HEK293 (cell line): ENCODE data around the gene SEMA3A.

Source experiments
- CTCF ChIA-PET: fragments of 350-600 bp; formaldehyde crosslinking; extraction: SDS; loops from one replicate; lab custom pipeline; 2021; ENCODE audit warnings: antibody characterized with exemption; lab: Yijun Ruan, JAX
- POLR2A ChIA-PET: fragments of 300-600 bp; formaldehyde crosslinking; extraction: SDS; loops from one replicate; lab custom pipeline; 2020; ENCODE audit warnings: antibody characterized with exemption, inconsistent platforms; lab: Yijun Ruan, JAX
- H3K27ac ChIP-seq: fragments of 200-500 bp; sonication (Bioruptor generic); 2 replicates; pipeline ENCODE4 v1.5.1; 2014; ENCODE audit warnings: low read depth, low read length, control low read depth, inconsistent platforms; ENCODE audit errors: extremely low read depth
- H3K36me3 ChIP-seq, 2 experiments: fragments of 200-500 bp in 1 of 2; sonication (Bioruptor generic) in 1 of 2; 1 replicate in 1 of 2; 2 replicates in 1 of 2; pipeline ENCODE4 v1.5.1; 2014 to 2017; ENCODE audit warnings: inconsistent platforms in 2 of 2, low read length in 2 of 2; ENCODE audit not compliant: control insufficient read depth in 2 of 2, insufficient read depth in 1 of 2
- H3K4me1 ChIP-seq: fragments of 200-500 bp; sonication (Bioruptor generic); 2 replicates; pipeline ENCODE4 v1.5.1; 2014; ENCODE audit warnings: mild to moderate bottlenecking, low read length, inconsistent platforms; ENCODE audit not compliant: control insufficient read depth, insufficient read depth
- H3K4me3 ChIP-seq: 2 replicates; pipeline ENCODE4 v1.5.1; 2011; ENCODE audit warnings: low read depth, mild to moderate bottlenecking, control low read depth, low read length, moderate library complexity
- H3K9me3 ChIP-seq: fragments of 200-500 bp; sonication (Bioruptor generic); 2 replicates; pipeline ENCODE4 v1.5.1; 2014; ENCODE audit warnings: low read depth, low read length, inconsistent platforms; ENCODE audit not compliant: control insufficient read depth, insufficient read depth
- BCL6B ChIP-seq: fragments of 450-650 bp; formaldehyde crosslinking; IDR thresholded peaks from 2 replicates; pipeline ENCODE4 v1.5.1; 2017; ENCODE audit warnings: missing biosample characterization, missing genetic modification characterization
- EGR2 ChIP-seq: fragments of 450-650 bp; formaldehyde crosslinking; IDR thresholded peaks from 2 replicates; pipeline ENCODE4 v1.5.1; 2016; ENCODE audit warnings: low read depth, missing biosample characterization, missing genetic modification characterization
- ELK4 ChIP-seq: IDR thresholded peaks from 2 replicates; pipeline ENCODE4 v1.6.1; 2011; ENCODE audit warnings: mild to moderate bottlenecking, low read depth, low read length, borderline replicate concordance
- HOXC10 ChIP-seq: sonication (generic); formaldehyde crosslinking; IDR thresholded peaks from 2 replicates; pipeline ENCODE4 v1.8.1; 2023; ENCODE audit warnings: mild to moderate bottlenecking, missing genetic modification reagents
- PRDM10 ChIP-seq: fragments of 450-650 bp; formaldehyde crosslinking; IDR thresholded peaks from 2 replicates; pipeline ENCODE4 v1.5.1; 2016; ENCODE audit warnings: missing biosample characterization, missing genetic modification characterization
- SETDB1 ChIP-seq: IDR thresholded peaks from one replicate; pipeline ENCODE4 v1.6.1; 2017; ENCODE audit warnings: mild to moderate bottlenecking, low read length, moderate library complexity, mixed read lengths; ENCODE audit not compliant: insufficient read length
- TCF7L2 ChIP-seq: IDR thresholded peaks from 2 replicates; pipeline ENCODE4 v1.6.1; 2011; ENCODE audit warnings: low read depth, mild to moderate bottlenecking, inconsistent platforms, low read length, moderate library complexity, borderline replicate concordance
- TRIM28 ChIP-seq: IDR thresholded peaks from 2 replicates; pipeline ENCODE4 v1.6.1; 2011; ENCODE audit warnings: low read length, control low read depth, borderline replicate concordance
- ZBTB1 ChIP-seq: fragments of 450-650 bp; formaldehyde crosslinking; IDR thresholded peaks from 2 replicates; pipeline ENCODE4 v1.5.1; 2016; ENCODE audit warnings: missing biosample characterization, missing genetic modification characterization
- ZBTB6 ChIP-seq: fragments of 450-650 bp; formaldehyde crosslinking; IDR thresholded peaks from 2 replicates; pipeline ENCODE4 v1.5.1; 2017; ENCODE audit warnings: missing biosample characterization, missing genetic modification characterization
- ZBTB7A ChIP-seq: fragments of 450-650 bp; formaldehyde crosslinking; IDR thresholded peaks from 2 replicates; pipeline ENCODE4 v1.5.1; 2016; ENCODE audit warnings: low read depth, missing biosample characterization, missing genetic modification characterization
- ZNF157 ChIP-seq: fragments of 450-650 bp; formaldehyde crosslinking; IDR thresholded peaks from 2 replicates; pipeline ENCODE4 v1.5.1; 2016; ENCODE audit warnings: missing biosample characterization, missing genetic modification characterization
- ZNF16 ChIP-seq: fragments of 450-650 bp; formaldehyde crosslinking; IDR thresholded peaks from 2 replicates; pipeline ENCODE4 v1.5.1; 2016; ENCODE audit warnings: low read depth, missing biosample characterization, missing genetic modification characterization
- ZNF2 ChIP-seq: fragments of 450-650 bp; formaldehyde crosslinking; IDR thresholded peaks from 2 replicates; pipeline ENCODE4 v1.5.1; 2016; ENCODE audit warnings: missing biosample characterization, missing genetic modification characterization
- ZNF302 ChIP-seq: fragments of 450-650 bp; formaldehyde crosslinking; IDR thresholded peaks from 2 replicates; pipeline ENCODE4 v1.5.1; 2016; ENCODE audit warnings: missing biosample characterization, missing genetic modification characterization, low read depth
- ZNF37A ChIP-seq: fragments of 450-650 bp; IDR thresholded peaks from 2 replicates; pipeline ENCODE4 v1.5.1; 2018; ENCODE audit warnings: missing biosample characterization, missing genetic modification characterization
- ZNF433 ChIP-seq: fragments of 450-650 bp; formaldehyde crosslinking; IDR thresholded peaks from 2 replicates; pipeline ENCODE4 v1.5.1; 2016; ENCODE audit warnings: missing biosample characterization, missing genetic modification characterization, low read depth
- ZNF530 ChIP-seq: fragments of 450-650 bp; formaldehyde crosslinking; IDR thresholded peaks from 2 replicates; pipeline ENCODE4 v1.5.1; 2016; ENCODE audit warnings: low read depth, missing biosample characterization, missing genetic modification characterization
- ZNF623 ChIP-seq: fragments of 450-650 bp; formaldehyde crosslinking; IDR thresholded peaks from 2 replicates; pipeline ENCODE4 v1.5.1; 2016; ENCODE audit warnings: missing biosample characterization, missing genetic modification characterization
- ZNF660 ChIP-seq: fragments of 450-650 bp; IDR thresholded peaks from 2 replicates; pipeline ENCODE4 v1.5.1; 2018; ENCODE audit warnings: missing biosample characterization, mild to moderate bottlenecking, missing genetic modification characterization
- ZNF664 ChIP-seq: fragments of 450-650 bp; formaldehyde crosslinking; IDR thresholded peaks from 2 replicates; pipeline ENCODE4 v1.5.1; 2016; ENCODE audit warnings: missing biosample characterization, missing genetic modification characterization
- ZNF776 ChIP-seq: fragments of 450-650 bp; formaldehyde crosslinking; IDR thresholded peaks from 2 replicates; pipeline ENCODE4 v1.5.0; 2017; ENCODE audit warnings: missing biosample characterization, missing genetic modification characterization, borderline replicate concordance
- ZNF791 ChIP-seq: fragments of 450-650 bp; formaldehyde crosslinking; IDR thresholded peaks from 2 replicates; pipeline ENCODE4 v1.5.1; 2016; ENCODE audit warnings: missing biosample characterization, missing genetic modification characterization
- ZSCAN30 ChIP-seq: fragments of 450-650 bp; IDR thresholded peaks from 2 replicates; pipeline ENCODE4 v1.5.1; 2018; ENCODE audit warnings: missing biosample characterization, mild to moderate bottlenecking, missing genetic modification characterization, moderate library complexity
- TF ChIP-seq, protein P1 (sequence below): fragments of 450-650 bp; formaldehyde crosslinking; IDR thresholded peaks from 2 replicates; pipeline ENCODE4 v1.5.1; 2016; ENCODE audit warnings: missing biosample characterization, missing genetic modification characterization, borderline replicate concordance

SEMA3A gene

DNA sequence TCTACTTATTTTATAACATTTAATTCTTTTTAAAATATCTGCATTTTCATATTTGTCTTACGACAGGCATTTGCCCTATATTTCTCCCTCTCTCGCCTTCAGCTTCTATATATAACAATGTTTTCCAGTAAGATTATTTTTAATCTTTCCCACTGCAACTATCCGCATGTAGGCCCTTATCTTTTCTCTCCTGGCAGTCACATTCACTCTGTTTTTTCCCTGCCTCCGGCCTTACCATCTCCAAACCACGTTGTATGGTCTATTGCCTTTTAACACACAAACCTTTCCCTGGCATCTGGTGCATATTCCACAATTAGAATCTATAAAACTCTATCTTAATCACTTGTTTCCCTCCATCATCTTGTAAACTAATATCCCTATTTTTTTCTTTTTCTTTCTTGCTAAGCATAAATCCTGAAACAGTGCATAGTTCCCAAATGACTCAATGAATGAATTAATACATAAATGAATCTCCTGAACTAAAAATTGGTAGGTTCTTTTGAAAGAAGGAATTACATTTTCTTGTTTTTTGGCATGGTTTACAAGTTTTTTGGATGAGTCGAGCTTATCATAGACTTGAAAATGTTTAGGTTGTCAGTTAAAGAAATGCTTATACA is 173.2 kb downstream of the SEMA3A start:
- ChIA-PET POLR2A (interaction anchor here (0.5 kb wide), 1 partner anchor 20 kb away, joined by 3 read pairs; no protein-coding TSS in a partner anchor), CTCF (interaction anchor here (0.6 kb wide), 1 partner anchor 1432 kb away, joined by 4 read pairs; no protein-coding TSS in a partner anchor)
- H3K36me3 ChIP-seq = no peaks in the 10 kb centered on the region
- no peak overlapping the region for H3K27ac ChIP-seq
- H3K4me3 ChIP-seq = no peak overlapping the region
- H3K9me3 ChIP-seq = no peaks in the 10 kb centered on the region
- H3K4me1 ChIP-seq = peaks cover 27% of the 10 kb centered on the region
- TF ChIP-seq TCF7L2 (no peak), ZNF623 (tag by site-specific recombination) (no peak), ZNF660 (tag by site-specific recombination) (no peak), ZNF37A (tag by site-specific recombination) (no peak), ZSCAN30 (no peak), ZNF530 (tag by site-specific recombination) (no peak), BCL6B (tag by site-specific recombination) (no peak), ZNF791 (tag by site-specific recombination) (no peak), SETDB1 (no peak), ZNF302 (tag by site-specific recombination) (no peak), ZNF2 (tag by site-specific recombination) (no peak)

DNA sequence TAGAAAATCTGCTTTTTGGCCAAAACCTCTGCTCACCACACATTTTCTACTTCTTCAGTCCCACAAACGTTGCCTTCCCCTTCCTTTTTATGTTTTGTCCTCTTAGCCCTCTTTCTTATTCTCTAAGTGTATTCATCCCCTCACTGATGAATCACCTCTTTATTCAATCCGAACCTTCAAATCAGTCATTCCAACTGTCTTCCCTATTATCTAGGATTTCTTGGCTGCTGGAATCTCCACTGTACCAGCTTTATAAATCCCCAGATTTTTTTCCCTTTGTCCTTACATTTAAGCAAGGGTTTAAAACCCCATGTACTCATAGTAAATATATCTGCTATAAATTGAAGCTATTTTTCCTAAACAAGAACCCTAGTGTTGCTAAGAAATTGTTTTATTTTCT is 176.9 kb downstream of the SEMA3A start:
- ChIA-PET CTCF (no interaction called here), POLR2A (no interaction called here)
- peaks cover 11% of the 10 kb centered on the region for H3K4me1 ChIP-seq
- no peak for TF ChIP-seq TRIM28
- no peak for TF ChIP-seq ZBTB1 (tag by site-specific recombination)
- TF ChIP-seq ZNF664 = no peak
- TF ChIP-seq, protein P1, sequence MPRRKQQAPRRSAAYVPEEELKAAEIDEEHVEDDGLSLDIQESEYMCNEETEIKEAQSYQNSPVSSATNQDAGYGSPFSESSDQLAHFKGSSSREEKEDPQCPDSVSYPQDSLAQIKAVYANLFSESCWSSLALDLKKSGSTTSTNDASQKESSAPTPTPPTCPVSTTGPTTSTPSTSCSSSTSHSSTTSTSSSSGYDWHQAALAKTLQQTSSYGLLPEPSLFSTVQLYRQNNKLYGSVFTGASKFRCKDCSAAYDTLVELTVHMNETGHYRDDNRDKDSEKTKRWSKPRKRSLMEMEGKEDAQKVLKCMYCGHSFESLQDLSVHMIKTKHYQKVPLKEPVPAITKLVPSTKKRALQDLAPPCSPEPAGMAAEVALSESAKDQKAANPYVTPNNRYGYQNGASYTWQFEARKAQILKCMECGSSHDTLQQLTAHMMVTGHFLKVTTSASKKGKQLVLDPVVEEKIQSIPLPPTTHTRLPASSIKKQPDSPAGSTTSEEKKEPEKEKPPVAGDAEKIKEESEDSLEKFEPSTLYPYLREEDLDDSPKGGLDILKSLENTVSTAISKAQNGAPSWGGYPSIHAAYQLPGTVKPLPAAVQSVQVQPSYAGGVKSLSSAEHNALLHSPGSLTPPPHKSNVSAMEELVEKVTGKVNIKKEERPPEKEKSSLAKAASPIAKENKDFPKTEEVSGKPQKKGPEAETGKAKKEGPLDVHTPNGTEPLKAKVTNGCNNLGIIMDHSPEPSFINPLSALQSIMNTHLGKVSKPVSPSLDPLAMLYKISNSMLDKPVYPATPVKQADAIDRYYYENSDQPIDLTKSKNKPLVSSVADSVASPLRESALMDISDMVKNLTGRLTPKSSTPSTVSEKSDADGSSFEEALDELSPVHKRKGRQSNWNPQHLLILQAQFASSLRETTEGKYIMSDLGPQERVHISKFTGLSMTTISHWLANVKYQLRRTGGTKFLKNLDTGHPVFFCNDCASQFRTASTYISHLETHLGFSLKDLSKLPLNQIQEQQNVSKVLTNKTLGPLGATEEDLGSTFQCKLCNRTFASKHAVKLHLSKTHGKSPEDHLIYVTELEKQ (tag by site-specific recombination) = no peak
- no peak for TF ChIP-seq ZNF776 (tag by site-specific recombination)
- no peak for TF ChIP-seq HOXC10
- no peak for TF ChIP-seq EGR2 (tag by site-specific recombination)
- TF ChIP-seq ZNF16 = no peak
- TF ChIP-seq PRDM10 (tag by site-specific recombination) = no peak
- no peak for TF ChIP-seq ZBTB6 (tag by site-specific recombination)
- no peak for TF ChIP-seq ZNF433 (tag by site-specific recombination)
- no peak for TF ChIP-seq ELK4
- TF ChIP-seq ZBTB7A (tag by site-specific recombination) = no peak
- no peak for TF ChIP-seq ZNF157 (tag by site-specific recombination)
- no peaks in the 10 kb centered on the region for H3K36me3 ChIP-seq
- no peak overlapping the region for H3K27ac ChIP-seq
- no peak overlapping the region for H3K4me3 ChIP-seq
- no peaks in the 10 kb centered on the region for H3K9me3 ChIP-seq
